K562 treated with DMSO at 1 percent for 24 hours (cell line): Measurements from ENCODE around the gene AOC1. TPM values are rescaled to one million over a fixed set of nuclear protein-coding genes. Genes with fewer than 3 reads are reported as not detected.

Experiments used
- total RNA-seq: library from RNA; unstranded; fragments of 300-600 nt; gene quantifications from 2 replicates; pipeline ENCODE4 v1.2.3, GENCODE V29; 2022; ENCODE audit warnings: low read depth; ENCODE audit not compliant: insufficient read depth

Gene AOC1, protein sequence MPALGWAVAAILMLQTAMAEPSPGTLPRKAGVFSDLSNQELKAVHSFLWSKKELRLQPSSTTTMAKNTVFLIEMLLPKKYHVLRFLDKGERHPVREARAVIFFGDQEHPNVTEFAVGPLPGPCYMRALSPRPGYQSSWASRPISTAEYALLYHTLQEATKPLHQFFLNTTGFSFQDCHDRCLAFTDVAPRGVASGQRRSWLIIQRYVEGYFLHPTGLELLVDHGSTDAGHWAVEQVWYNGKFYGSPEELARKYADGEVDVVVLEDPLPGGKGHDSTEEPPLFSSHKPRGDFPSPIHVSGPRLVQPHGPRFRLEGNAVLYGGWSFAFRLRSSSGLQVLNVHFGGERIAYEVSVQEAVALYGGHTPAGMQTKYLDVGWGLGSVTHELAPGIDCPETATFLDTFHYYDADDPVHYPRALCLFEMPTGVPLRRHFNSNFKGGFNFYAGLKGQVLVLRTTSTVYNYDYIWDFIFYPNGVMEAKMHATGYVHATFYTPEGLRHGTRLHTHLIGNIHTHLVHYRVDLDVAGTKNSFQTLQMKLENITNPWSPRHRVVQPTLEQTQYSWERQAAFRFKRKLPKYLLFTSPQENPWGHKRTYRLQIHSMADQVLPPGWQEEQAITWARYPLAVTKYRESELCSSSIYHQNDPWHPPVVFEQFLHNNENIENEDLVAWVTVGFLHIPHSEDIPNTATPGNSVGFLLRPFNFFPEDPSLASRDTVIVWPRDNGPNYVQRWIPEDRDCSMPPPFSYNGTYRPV
- total RNA-seq = not detected in 2 replicates

DNA sequence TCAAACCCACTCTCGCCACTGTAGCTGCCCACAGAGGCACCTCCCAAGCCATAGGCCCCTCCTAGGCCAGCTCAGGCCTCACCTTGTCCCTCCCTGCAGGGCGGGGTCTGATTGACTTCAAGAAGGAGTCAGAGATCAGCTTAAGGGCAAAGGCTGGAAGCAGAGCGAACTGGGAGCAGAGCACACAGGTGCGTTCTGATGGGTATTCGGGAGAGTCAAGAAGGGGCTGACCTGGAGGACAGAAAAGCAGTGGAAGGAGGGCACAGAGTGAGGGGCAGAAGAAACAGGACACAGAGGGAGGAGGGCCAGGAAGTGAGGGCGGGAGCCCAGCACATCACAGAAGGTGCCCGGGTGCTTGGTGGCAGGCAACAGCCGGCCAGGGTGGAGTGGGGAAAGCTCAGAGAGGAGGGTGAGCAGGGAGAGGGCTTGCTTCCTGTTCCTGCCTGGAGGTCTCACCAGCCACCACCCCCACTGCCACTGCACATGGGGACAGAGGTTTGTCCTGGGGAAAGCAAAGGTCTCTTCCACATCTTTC lies at the start of gene AOC1:
TSS of gene AOC1 (plus strand) at position 147 of the 535 bp plus-strand sequence. CDS start 3,954 bp downstream, outside the sequence.

Other genes with a start within 250 kb of the AOC1 start
- 0.39 and 1.2 TPM in 2 replicates for gene GIMAP6, start 220.1 kb upstream of the AOC1 start, total RNA-seq
- 5.3 and 8.4 TPM in 2 replicates for gene GIMAP2, start 166.8 kb upstream of the AOC1 start, total RNA-seq
- gene GIMAP1, start 135.9 kb upstream of the AOC1 start, total RNA-seq = not detected in 2 replicates
- 2.3 and 3.4 TPM in 2 replicates for gene GIMAP5, start 115.1 kb upstream of the AOC1 start, total RNA-seq
- gene TMEM176B, start 52.2 kb upstream of the AOC1 start, total RNA-seq = 1.3 and 3.0 TPM in 2 replicates
- 1.9 and 2.6 TPM in 2 replicates for gene TMEM176A, start 51.7 kb upstream of the AOC1 start, total RNA-seq
- gene KCNH2, start 125.8 kb downstream of the AOC1 start, total RNA-seq = 138 and 157 TPM in 2 replicates
- gene NOS3, start 138.5 kb downstream of the AOC1 start, total RNA-seq = 91.7 and 109 TPM in 2 replicates
- gene ATG9B, start 172.0 kb downstream of the AOC1 start, total RNA-seq = 5.4 and 7.1 TPM in 2 replicates
- gene ABCB8, start 175.9 kb downstream of the AOC1 start, total RNA-seq = 51.8 and 53.5 TPM in 2 replicates
- 11.0 and 13.6 TPM in 2 replicates for gene ASIC3, start 196.0 kb downstream of the AOC1 start, total RNA-seq
- 47.3 and 50.2 TPM in 2 replicates for gene CDK5, start 205.4 kb downstream of the AOC1 start, total RNA-seq
- 348 and 378 TPM in 2 replicates for gene SLC4A2, start 207.1 kb downstream of the AOC1 start, total RNA-seq
- 144 and 155 TPM in 2 replicates for gene FASTK, start 228.3 kb downstream of the AOC1 start, total RNA-seq
- 309 and 332 TPM in 2 replicates for gene TMUB1, start 231.0 kb downstream of the AOC1 start, total RNA-seq
- gene AGAP3, start 234.0 kb downstream of the AOC1 start, total RNA-seq = 112 and 114 TPM in 2 replicates